ENCODE measurements around the gene C19orf67.

GRCh38 chr19:14066134-14066533 lies 19.4 kb downstream of the C19orf67 start:
- no peak for TF ChIP-seq POLR2AphosphoS5 (IDR thresholded peaks at IDR 0.05)
- no peak for TF ChIP-seq CTCF (IDR thresholded peaks at IDR 0.05)
